Gastrocnemius medialis (tissue), 4 donors: ENCODE results near the gene ERAP2. TPM values are rescaled to one million over a fixed set of nuclear protein-coding genes. Genes with fewer than 3 reads are reported as not detected.

ENCODE experiments used
- ATAC-seq, 2 donors: fragments of 150-250 bp; one replicate each; pipeline ENCODE4 v1.9.1; 2016
- DNase-seq, 2 donors: peaks; one replicate each; pipeline ENCODE4 v3.0.0-alpha.2; 2019
- H3K27ac ChIP-seq, 4 donors: fragments of 200-600 bp; sonication (generic); 1 replicate in 1 of 4; 2 replicates in 3 of 4; pipeline ENCODE4 v1.5.1; 2016 to 2018; ENCODE audit warnings: mild to moderate bottlenecking in 2 of 4, moderate library complexity in 1 of 4
- H3K27me3 ChIP-seq, 3 donors: fragments of 200-600 bp; sonication (generic) in 2 of 3; 1 replicate in 1 of 3; 2 replicates in 2 of 3; pipeline versions ENCODE4 v1.5.1 to v1.6.0; 2016 to 2019; ENCODE audit warnings: mild to moderate bottlenecking in 1 of 3, moderate library complexity in 1 of 3
- H3K36me3 ChIP-seq, 2 donors: fragments of 200-600 bp; sonication (generic) in 1 of 2; one replicate each; pipeline ENCODE4 v1.5.1; 2017 to 2018
- H3K4me1 ChIP-seq, 2 donors: fragments of 200-600 bp; sonication (generic) in 1 of 2; one replicate each; pipeline ENCODE4 v1.5.1; 2016 to 2017; ENCODE audit warnings: mild to moderate bottlenecking in 2 of 2
- H3K4me3 ChIP-seq, 4 donors: fragments of 200-600 bp; sonication (generic) in 3 of 4; 1 replicate in 1 of 4; 2 replicates in 3 of 4; pipeline ENCODE4 v1.5.1; 2016 to 2019; ENCODE audit warnings: mild to moderate bottlenecking in 2 of 4
- H3K9me3 ChIP-seq, 3 donors: fragments of 200-600 bp; sonication (generic) in 2 of 3; 1 replicate in 1 of 3; 2 replicates in 2 of 3; pipeline ENCODE4 v1.5.1; 2016 to 2019
- POLR2A ChIP-seq, 2 donors: fragments of 450-650 bp; IDR thresholded peaks; one replicate each; pipeline ENCODE4 v1.6.1; 2017; ENCODE audit warnings: antibody characterized with exemption in 2 of 2, mild to moderate bottlenecking in 2 of 2, moderate library complexity in 2 of 2
- in situ Hi-C, 4 donors: fragments of 200-750 bp; cut with MboI; loops; one replicate each; pipeline versions ENCODE4 v1.15.0 to v1.8.0; 2017; ENCODE audit warnings: low sequenced_read_pairs in 4 of 4
- intact Hi-C: fragments of 100-400 bp; cut with DNase I; formaldehyde crosslinking; loops from one replicate; pipeline ENCODE4 v1.15.1; 2023; ENCODE audit warnings: low total_unique reads
- total RNA-seq, 4 donors: library from RNA; depleted of rRNA; stranded (reverse); fragments of >200 nt; gene quantifications; one replicate each; pipeline versions ENCODE4 v1.1.0 to v1.2.3, GENCODE V29; 2016
- TF ChIP-seq, protein P1 (sequence below), 5 experiments: fragments of 450-650 bp in 3 of 5; fragments of 200-600 bp in 2 of 5; sonication (generic) in 2 of 5; IDR thresholded peaks in 4 of 5; conservative IDR thresholded peaks in 1 of 5; 1 replicate in 4 of 5; 2 replicates in 1 of 5; pipeline ENCODE4 v1.5.1; 2016 to 2019; ENCODE audit warnings: antibody characterized with exemption in 5 of 5, mild to moderate bottlenecking in 3 of 5, moderate library complexity in 3 of 5

The ERAP2 gene
- total RNA-seq, 4 donors from 2014 or later, result 1.1 to 8.5 (median 2.9) TPM

DNA sequence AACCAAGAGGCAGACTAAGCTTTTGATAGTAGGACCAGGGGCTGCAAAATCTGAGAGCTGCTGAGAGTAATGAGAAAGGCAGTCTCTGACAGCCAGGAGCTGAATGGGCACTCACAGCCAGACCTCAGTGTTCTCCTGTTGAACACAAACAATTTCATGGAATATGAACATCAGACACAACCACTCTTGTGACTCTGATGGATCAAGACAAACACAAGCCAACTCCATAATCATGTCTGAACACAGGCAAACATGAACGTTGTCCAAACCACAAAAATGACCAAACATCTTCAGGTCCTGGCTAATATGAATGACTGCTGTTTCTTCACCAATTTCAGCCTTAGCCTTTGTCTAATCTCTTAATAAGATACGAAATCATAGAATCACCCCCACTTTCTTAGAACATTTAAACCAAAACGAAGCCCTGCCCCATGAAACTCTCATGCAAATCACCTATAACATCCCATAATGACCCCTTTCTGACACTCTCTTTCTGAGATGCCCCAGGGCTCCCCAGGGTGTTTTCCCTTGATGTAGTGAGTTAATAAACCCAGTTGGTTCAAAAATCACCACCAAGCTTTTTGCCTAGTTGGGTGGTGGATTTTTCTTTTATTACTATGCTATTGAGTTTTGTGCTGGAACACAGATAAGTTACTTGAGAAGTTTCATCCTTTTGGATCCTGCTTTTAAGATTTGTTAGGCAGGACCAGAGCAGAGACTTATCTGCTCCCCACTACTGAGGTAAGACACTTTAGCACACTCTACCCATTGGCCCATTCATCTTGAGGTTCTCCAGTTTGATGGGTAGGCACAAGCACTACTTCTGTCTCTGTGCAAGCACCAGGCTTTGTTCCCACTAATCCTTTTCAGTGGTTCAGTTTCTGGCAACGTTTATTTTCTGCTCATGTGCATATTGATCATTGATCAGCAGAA is 5.9 kb upstream of the ERAP2 start:
- no peaks in the 10 kb centered on the region for H3K9me3 ChIP-seq
- peaks cover 0 to 6% of the 10 kb centered on the region in 2 donors for H3K4me1 ChIP-seq
- H3K36me3 ChIP-seq, result no peaks in the 10 kb centered on the region
- no peak overlapping the region for H3K27ac ChIP-seq
- H3K4me3 ChIP-seq, result no peak overlapping the region
- intact Hi-C loops (no loop called here), in situ Hi-C loops (loop anchor here in 3 of 4 donors (5.0 to 10.0 kb wide), 3 partner anchors 74 to 294 kb away; no protein-coding TSS in a partner anchor)
- H3K27me3 ChIP-seq, result no peaks in the 10 kb centered on the region
- TF ChIP-seq, protein P1, sequence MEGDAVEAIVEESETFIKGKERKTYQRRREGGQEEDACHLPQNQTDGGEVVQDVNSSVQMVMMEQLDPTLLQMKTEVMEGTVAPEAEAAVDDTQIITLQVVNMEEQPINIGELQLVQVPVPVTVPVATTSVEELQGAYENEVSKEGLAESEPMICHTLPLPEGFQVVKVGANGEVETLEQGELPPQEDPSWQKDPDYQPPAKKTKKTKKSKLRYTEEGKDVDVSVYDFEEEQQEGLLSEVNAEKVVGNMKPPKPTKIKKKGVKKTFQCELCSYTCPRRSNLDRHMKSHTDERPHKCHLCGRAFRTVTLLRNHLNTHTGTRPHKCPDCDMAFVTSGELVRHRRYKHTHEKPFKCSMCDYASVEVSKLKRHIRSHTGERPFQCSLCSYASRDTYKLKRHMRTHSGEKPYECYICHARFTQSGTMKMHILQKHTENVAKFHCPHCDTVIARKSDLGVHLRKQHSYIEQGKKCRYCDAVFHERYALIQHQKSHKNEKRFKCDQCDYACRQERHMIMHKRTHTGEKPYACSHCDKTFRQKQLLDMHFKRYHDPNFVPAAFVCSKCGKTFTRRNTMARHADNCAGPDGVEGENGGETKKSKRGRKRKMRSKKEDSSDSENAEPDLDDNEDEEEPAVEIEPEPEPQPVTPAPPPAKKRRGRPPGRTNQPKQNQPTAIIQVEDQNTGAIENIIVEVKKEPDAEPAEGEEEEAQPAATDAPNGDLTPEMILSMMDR (IDR thresholded peaks at IDR 0.05 in 4 of 5, conservative IDR thresholded peaks at IDR 0.05 in 1 of 5), result no peak
- no peak for TF ChIP-seq POLR2A (IDR thresholded peaks at IDR 0.05)
- no peak for ATAC-seq
- no peak for DNase-seq

DNA sequence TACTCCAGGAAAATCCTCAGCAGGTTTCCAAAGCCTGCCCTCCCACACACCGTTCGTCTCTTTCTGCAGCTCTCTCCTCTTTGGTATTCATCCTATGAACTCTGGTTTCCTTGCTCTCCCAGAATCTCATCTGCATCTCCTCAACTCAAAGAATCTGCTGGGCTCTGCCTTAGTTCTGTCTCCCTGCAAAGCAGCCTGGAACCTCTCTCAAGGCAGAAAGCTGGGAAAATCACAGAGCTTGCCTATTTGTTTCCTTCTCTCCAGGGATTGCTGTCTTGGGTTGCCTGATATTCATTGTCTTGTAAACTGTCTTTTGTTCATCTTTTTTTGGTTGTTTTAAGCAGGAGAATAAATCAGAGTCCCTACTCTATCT is 5.3 kb upstream of the ERAP2 start:
- no peaks in the 10 kb centered on the region for H3K27me3 ChIP-seq
- no peaks in the 10 kb centered on the region for H3K36me3 ChIP-seq
- ATAC-seq, result no peak
- intact Hi-C loops (no loop called here), in situ Hi-C loops (loop anchor here in 3 of 4 donors (5.0 to 10.0 kb wide), 3 partner anchors 74 to 294 kb away; no protein-coding TSS in a partner anchor)
- TF ChIP-seq POLR2A (IDR thresholded peaks at IDR 0.05), result no peak
- TF ChIP-seq, protein P1 (IDR thresholded peaks at IDR 0.05 in 4 of 5, conservative IDR thresholded peaks at IDR 0.05 in 1 of 5), result no peak
- DNase-seq, result no peak
- H3K9me3 ChIP-seq, result no peaks in the 10 kb centered on the region
- H3K27ac ChIP-seq, result no peak overlapping the region
- H3K4me1 ChIP-seq, result peaks cover 6% of the 10 kb centered on the region in 2 donors
- no peak overlapping the region for H3K4me3 ChIP-seq

DNA sequence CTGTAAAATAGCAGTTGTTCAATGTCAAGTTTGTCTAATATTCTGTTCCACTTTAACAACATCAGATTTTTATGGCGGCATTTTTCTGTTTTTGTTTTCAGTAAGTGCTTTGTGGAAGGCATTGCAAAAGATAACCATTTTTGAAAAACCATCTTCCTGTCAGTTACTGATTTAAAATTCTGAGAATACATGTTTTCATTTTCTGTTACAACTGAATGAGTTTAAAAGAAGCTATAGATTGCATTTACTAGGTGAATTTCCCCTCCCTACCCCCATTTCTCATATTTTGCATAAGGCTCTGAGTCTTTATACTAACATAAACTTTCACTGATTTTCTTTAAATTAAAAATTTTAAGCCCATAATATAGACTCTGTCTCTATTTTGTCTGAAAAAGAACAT is 4.6 kb upstream of the ERAP2 start:
- H3K4me3 ChIP-seq, result no peak overlapping the region
- H3K9me3 ChIP-seq, result no peaks in the 10 kb centered on the region
- in situ Hi-C loops (loop anchor here in 3 of 4 donors (5.0 to 10.0 kb wide), 3 partner anchors 73 to 293 kb away; no protein-coding TSS in a partner anchor), intact Hi-C loops (no loop called here)
- no peak for DNase-seq
- H3K27ac ChIP-seq, result no peak overlapping the region
- ATAC-seq, result no peak
- TF ChIP-seq, protein P1 (IDR thresholded peaks at IDR 0.05 in 4 of 5, conservative IDR thresholded peaks at IDR 0.05 in 1 of 5), result no peak
- TF ChIP-seq POLR2A (IDR thresholded peaks at IDR 0.05), result no peak
- H3K27me3 ChIP-seq, result no peaks in the 10 kb centered on the region
- peaks cover 6% of the 10 kb centered on the region in 2 donors for H3K4me1 ChIP-seq
- no peaks in the 10 kb centered on the region for H3K36me3 ChIP-seq

DNA sequence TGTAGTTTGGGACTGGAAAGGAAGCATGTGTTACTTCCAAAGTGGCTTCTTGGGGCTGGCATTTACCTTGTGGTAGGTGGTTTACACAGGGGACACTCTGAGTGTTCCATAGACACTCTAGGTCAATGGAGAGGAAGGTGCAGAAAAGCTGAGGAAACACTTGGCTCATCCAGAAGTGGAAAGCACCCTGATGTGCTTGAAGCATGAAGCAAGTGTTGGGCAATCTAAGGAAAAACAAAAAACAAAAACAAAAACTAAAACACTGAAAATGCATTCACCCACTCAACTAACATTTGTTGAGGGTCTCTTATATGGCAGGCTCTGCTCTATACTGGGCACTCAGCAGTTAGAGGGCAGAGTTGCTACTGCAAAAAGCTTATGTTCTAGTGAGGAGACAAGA is 2.9 kb upstream of the ERAP2 start:
- TF ChIP-seq, protein P1 (IDR thresholded peaks at IDR 0.05 in 4 of 5, conservative IDR thresholded peaks at IDR 0.05 in 1 of 5), result no peak
- TF ChIP-seq POLR2A (IDR thresholded peaks at IDR 0.05), result no peak
- Histone ChIP-seq H3K27me3 (no peaks in the 10 kb centered on the region), H3K36me3 (no peaks in the 10 kb centered on the region), H3K27ac (no peak overlapping the region), H3K4me3 (no peak overlapping the region), H3K4me1 (peaks cover 15% of the 10 kb centered on the region in 2 donors), H3K9me3 (no peaks in the 10 kb centered on the region)
- no peak for ATAC-seq
- no peak for DNase-seq
- intact Hi-C loops (no loop called here), in situ Hi-C loops (loop anchor here in 3 of 4 donors (5.0 to 10.0 kb wide), 3 partner anchors 71 to 291 kb away; no protein-coding TSS in a partner anchor)
